RWPE2 (cell line): ENCODE data around the gene GUK1.
A peak's percentile ranks its signal among the peaks of the same experiment; 100 is the strongest.
"Not testable (repeated sequence)": the region's sequence is repeated elsewhere in the genome, so short reads cannot be mapped to it uniquely, and the experiment has no call there.

Experiments
- ATAC-seq: fragments of 200-7000 bp; cut with Tn5 transposase; 3 replicates; pipeline ENCODE4 v1.9.1; 2021; ENCODE audit warnings: low read depth
- DNase-seq: peaks from one replicate; pipeline ENCODE4 v3.0.0-alpha.2; 2020; ENCODE audit warnings: low spot score
- H3K27ac ChIP-seq: fragments of 450-650 bp; 2 replicates; pipeline ENCODE4 v1.5.1; 2017; ENCODE audit warnings: mild to moderate bottlenecking; ENCODE audit not compliant: poor library complexity, severe bottlenecking
- H3K27me3 ChIP-seq: fragments of 250-450 bp; sonication (Bioruptor Pico); 2 replicates; pipeline ENCODE4 v1.5.1; 2021; ENCODE audit warnings: mild to moderate bottlenecking, moderate library complexity; ENCODE audit not compliant: insufficient read depth, poor library complexity, severe bottlenecking
- H3K36me3 ChIP-seq: fragments of 250-450 bp; sonication (Bioruptor Pico); 2 replicates; pipeline ENCODE4 v1.5.1; 2020; ENCODE audit warnings: low read depth, mild to moderate bottlenecking, moderate library complexity
- H3K4me1 ChIP-seq: fragments of 250-450 bp; sonication (Bioruptor Pico); 2 replicates; pipeline ENCODE4 v1.5.1; 2021; ENCODE audit warnings: mild to moderate bottlenecking, moderate library complexity; ENCODE audit not compliant: insufficient read depth, poor library complexity, severe bottlenecking
- H3K4me3 ChIP-seq: fragments of 250-450 bp; sonication (Bioruptor Pico); 2 replicates; pipeline ENCODE4 v1.5.1; 2021; ENCODE audit warnings: mild to moderate bottlenecking, moderate library complexity; ENCODE audit not compliant: severe bottlenecking
- H3K9me3 ChIP-seq: fragments of 250-450 bp; sonication (Bioruptor Pico); 2 replicates; pipeline ENCODE4 v1.5.1; 2021; ENCODE audit warnings: mild to moderate bottlenecking, moderate library complexity; ENCODE audit not compliant: severe bottlenecking
- CTCF ChIP-seq: fragments of 450-650 bp; IDR thresholded peaks from one replicate; pipeline ENCODE4 v1.5.1; 2017; ENCODE audit warnings: mild to moderate bottlenecking, moderate library complexity; ENCODE audit not compliant: poor library complexity, severe bottlenecking

The GUK1 gene

DNA sequence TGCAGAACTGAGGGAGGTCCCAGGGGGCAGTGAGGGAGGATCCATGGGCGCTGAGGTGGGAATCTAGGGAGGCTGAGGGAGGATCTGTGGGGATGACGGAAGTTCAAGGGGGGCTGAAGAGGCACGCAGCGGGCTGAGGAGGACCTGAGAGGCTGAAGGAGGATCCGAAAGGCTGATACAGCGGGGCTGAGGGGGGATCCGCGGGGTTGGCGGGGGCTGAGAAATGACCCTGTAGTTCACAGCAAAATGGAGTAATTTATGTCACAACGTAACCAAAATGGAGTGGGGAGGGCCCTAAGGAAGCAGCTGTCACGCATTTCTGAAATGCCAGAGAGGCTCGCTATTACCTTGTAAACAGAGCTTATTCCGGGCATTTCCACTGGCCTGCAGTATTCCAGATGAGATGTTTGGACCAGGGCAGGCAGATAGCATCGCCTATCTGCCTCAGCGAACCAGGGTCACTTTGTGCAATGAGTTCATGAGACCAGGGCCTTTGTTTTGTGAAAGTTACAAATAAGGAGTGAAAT lies 30.1 kb upstream of the GUK1 start:
- H3K27ac ChIP-seq = peak overlapping the region; percentile 27
- H3K4me3 ChIP-seq = peak overlapping the region; percentile 91
- no peaks in the 10 kb centered on the region for H3K36me3 ChIP-seq
- no peaks in the 10 kb centered on the region for H3K9me3 ChIP-seq
- no peaks in the 10 kb centered on the region for H3K27me3 ChIP-seq
- DNase-seq (no peak), ATAC-seq (peak; percentile 40; the same call in 1 of the 3 replicates)
- H3K4me1 ChIP-seq = no peaks in the 10 kb centered on the region
- TF ChIP-seq CTCF = no peak

- no peak for ATAC-seq
Observed at GRCh38 chr1:228110556-228110955, 29.5 kb upstream of the GUK1 start.

DNA sequence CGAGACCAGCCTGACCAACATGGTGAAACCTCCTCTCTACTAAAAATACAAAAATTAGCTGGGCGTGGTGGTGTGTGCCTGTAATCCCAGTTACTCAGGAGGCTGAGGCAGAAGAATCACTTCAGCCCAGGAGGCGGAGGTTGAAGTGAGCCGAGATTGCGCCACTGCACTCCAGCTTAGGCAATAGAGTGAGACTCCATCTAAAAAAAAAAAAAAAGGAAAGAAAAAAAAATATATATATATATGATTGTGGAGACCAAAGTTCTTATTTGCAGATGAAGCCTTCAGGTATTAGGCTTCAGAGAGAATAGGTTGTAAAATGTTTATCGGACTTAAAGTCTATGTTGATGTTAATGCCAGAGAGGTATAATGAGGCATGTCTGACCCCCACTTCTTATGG lies 28.8 kb upstream of the GUK1 start:
- not testable (repeated sequence) for DNase-seq

More at GRCh38 chr1:228110556-228110955, 29.5 kb upstream of the GUK1 start:
- DNase-seq = no peak
- Histone ChIP-seq H3K27ac (no peak overlapping the region), H3K27me3 (no peaks in the 10 kb centered on the region), H3K36me3 (no peaks in the 10 kb centered on the region), H3K4me1 (no peaks in the 10 kb centered on the region), H3K9me3 (no peaks in the 10 kb centered on the region), H3K4me3 (no peak overlapping the region)
- TF ChIP-seq CTCF = no peak

GRCh38 chr1:228112167-228112566 lies 27.9 kb upstream of the GUK1 start:
- DNase-seq (no peak), ATAC-seq (no peak)
- Histone ChIP-seq H3K9me3 (no peaks in the 10 kb centered on the region), H3K36me3 (no peaks in the 10 kb centered on the region), H3K27ac (no peak overlapping the region), H3K27me3 (no peaks in the 10 kb centered on the region), H3K4me1 (no peaks in the 10 kb centered on the region), H3K4me3 (no peak overlapping the region)
- TF ChIP-seq CTCF = no peak

More for the DNA sequence above, 28.8 kb upstream of the GUK1 start:
- H3K4me3 ChIP-seq, H3K36me3 ChIP-seq, H3K4me1 ChIP-seq, H3K27me3 ChIP-seq, H3K9me3 ChIP-seq, H3K27ac ChIP-seq, ATAC-seq: not testable (repeated sequence)

- ATAC-seq (no peak), DNase-seq (no peak)
- no peaks in the 10 kb centered on the region for H3K9me3 ChIP-seq
- H3K27ac ChIP-seq = no peak overlapping the region
- no peak for TF ChIP-seq CTCF
- no peaks in the 10 kb centered on the region for H3K27me3 ChIP-seq
- no peaks in the 10 kb centered on the region for H3K36me3 ChIP-seq
- no peak overlapping the region for H3K4me3 ChIP-seq
- H3K4me1 ChIP-seq = no peaks in the 10 kb centered on the region
Observed at GRCh38 chr1:228112617-228113016, 27.5 kb upstream of the GUK1 start.
